IMR-90 (cell line): ENCODE data around the gene ATP8B3. TPM values are rescaled to one million over a fixed set of nuclear protein-coding genes. Genes with fewer than 3 reads are reported as not detected.

Experiments used
- ATAC-seq: fragments of 200-7000 bp; cut with Tn5 transposase; 2 replicates; pipeline ENCODE4 v1.9.1; 2020; ENCODE audit warnings: low read depth, mild to moderate bottlenecking, moderate library complexity
- BruUV-seq: library from RNA; stranded (reverse); fragments of 400-500 nt; replicated peaks from 2 replicates; lab custom pipeline; 2021; lab: Mats Ljungman, UMichigan
- CTCF ChIA-PET: fragments of 300-600 bp; formaldehyde crosslinking; extraction: SDS; loops from one replicate; lab custom pipeline; 2021; ENCODE audit warnings: antibody characterized with exemption; lab: Yijun Ruan, JAX
- POLR2A ChIA-PET: fragments of 300-600 bp; sonication (Branson Sonifier 250); formaldehyde crosslinking; loops from one replicate; lab custom pipeline; 2022; ENCODE audit warnings: antibody characterized with exemption; ENCODE audit not compliant: unreplicated experiment; lab: Charles Lee
- DNase-seq: peaks from one replicate; pipeline ENCODE4 v3.0.0; 2013
- H2AFZ ChIP-seq: replicated peaks from 2 replicates; pipeline ENCODE3; 2013; ENCODE audit warnings: low read length, mild to moderate bottlenecking; ENCODE audit not compliant: poor library complexity
- H2AK5ac ChIP-seq: 2 replicates; pipeline ENCODE4 v1.6.1; 2013; ENCODE audit warnings: low read depth, low read length, inconsistent platforms
- H2AK9ac ChIP-seq: replicated peaks from 2 replicates; pipeline ENCODE3; 2013; ENCODE audit warnings: mild to moderate bottlenecking, low read depth, low read length, moderate library complexity; ENCODE audit not compliant: poor library complexity
- H2BK120ac ChIP-seq: 2 replicates; pipeline ENCODE4 v1.6.1; 2013; ENCODE audit warnings: low read depth, low read length, inconsistent platforms
- H2BK15ac ChIP-seq: 3 replicates; pipeline ENCODE4 v1.6.1; 2013; ENCODE audit warnings: low read depth, low read length, inconsistent platforms
- H2BK20ac ChIP-seq: 2 replicates; pipeline ENCODE4 v1.6.1; 2013; ENCODE audit warnings: low read depth, mild to moderate bottlenecking, inconsistent platforms, low read length, moderate library complexity
- H2BK5ac ChIP-seq: 2 replicates; pipeline ENCODE4 v1.6.1; 2013; ENCODE audit warnings: mild to moderate bottlenecking, low read depth, low read length, inconsistent platforms; ENCODE audit not compliant: poor library complexity, severe bottlenecking
- H3K14ac ChIP-seq: replicated peaks from 2 replicates; pipeline ENCODE4 v1.6.1; 2013; ENCODE audit warnings: low read depth, low read length, inconsistent platforms
- H3K18ac ChIP-seq: 2 replicates; pipeline ENCODE4 v1.6.1; 2013; ENCODE audit warnings: low read depth, low read length, control low read depth
- H3K23ac ChIP-seq: 2 replicates; pipeline ENCODE4 v1.6.1; 2013; ENCODE audit warnings: low read depth, low read length, inconsistent platforms
- H3K27ac ChIP-seq: 2 replicates; pipeline ENCODE4 v1.5.1; 2013; ENCODE audit warnings: mild to moderate bottlenecking, control low read depth, low read length; ENCODE audit not compliant: insufficient read depth
- H3K27me3 ChIP-seq: 2 replicates; pipeline ENCODE4 v1.6.1; 2013; ENCODE audit warnings: low read length; ENCODE audit not compliant: control insufficient read depth, insufficient read depth
- H3K36me3 ChIP-seq: 2 replicates; pipeline ENCODE4 v1.6.1; 2013; ENCODE audit warnings: low read length, mixed read lengths; ENCODE audit not compliant: control insufficient read depth, insufficient read depth
- H3K4ac ChIP-seq: 2 replicates; pipeline ENCODE4 v1.6.1; 2013; ENCODE audit warnings: low read depth, low read length, inconsistent platforms
- H3K4me1 ChIP-seq: 2 replicates; pipeline ENCODE4 v1.6.1; 2013; ENCODE audit warnings: low read length, mixed read lengths; ENCODE audit not compliant: control insufficient read depth, insufficient read depth
- H3K4me2 ChIP-seq: 2 replicates; pipeline ENCODE4 v1.6.1; 2013; ENCODE audit warnings: low read depth, mild to moderate bottlenecking, control low read depth, low read length, moderate library complexity
- H3K4me3 ChIP-seq: 2 replicates; pipeline ENCODE4 v1.5.1; 2013; ENCODE audit warnings: low read depth, mild to moderate bottlenecking, control low read depth, low read length, moderate library complexity; ENCODE audit not compliant: insufficient read depth
- H3K56ac ChIP-seq: 2 replicates; pipeline ENCODE4 v1.6.1; 2013; ENCODE audit warnings: low read length, inconsistent platforms; ENCODE audit not compliant: insufficient read depth; ENCODE audit errors: extremely low read depth
- H3K79me1 ChIP-seq, 2 experiments: 2 replicates each; pipeline ENCODE4 v1.6.1; 2013; ENCODE audit warnings: low read length in 2 of 2, inconsistent platforms in 1 of 2, low read depth in 1 of 2
- H3K9ac ChIP-seq: 2 replicates; pipeline ENCODE4 v1.6.1; 2013; ENCODE audit warnings: low read depth, low read length, control low read depth
- H3K9me1 ChIP-seq: 2 replicates; pipeline ENCODE4 v1.6.1; 2013; ENCODE audit warnings: low read length, inconsistent platforms; ENCODE audit not compliant: insufficient read depth
- H3K9me3 ChIP-seq: 2 replicates; pipeline ENCODE4 v1.6.1; 2013; ENCODE audit warnings: low read length; ENCODE audit not compliant: control insufficient read depth, insufficient read depth
- H4K20me1 ChIP-seq: 2 replicates; pipeline ENCODE4 v1.6.1; 2013; ENCODE audit warnings: low read length, inconsistent platforms; ENCODE audit not compliant: insufficient read depth
- H4K5ac ChIP-seq: 2 replicates; pipeline ENCODE4 v1.6.1; 2013; ENCODE audit warnings: mild to moderate bottlenecking, low read depth, low read length, control low read depth
- H4K8ac ChIP-seq, 2 experiments: 2 replicates each; pipeline ENCODE4 v1.6.1; 2013; ENCODE audit warnings: low read depth in 2 of 2, low read length in 2 of 2, control low read depth in 1 of 2, inconsistent platforms in 1 of 2
- H4K91ac ChIP-seq: 2 replicates; pipeline ENCODE4 v1.6.1; 2013; ENCODE audit warnings: low read depth, low read length, inconsistent platforms; ENCODE audit not compliant: insufficient read depth
- BHLHE40 ChIP-seq: fragments of 150-350 bp; IDR thresholded peaks from 2 replicates; pipeline ENCODE4 v1.6.1; 2016; ENCODE audit warnings: mild to moderate bottlenecking, low read depth, low read length
- RAD21 ChIP-seq: IDR thresholded peaks from 2 replicates; pipeline ENCODE4 v1.6.1; 2012; ENCODE audit warnings: low read length, improper control_type of control experiment
- WGBS, 2 experiments: methylation state at CpG; one replicate each; pipeline versions ENCODE4 v1.1.5 to v1.1.7; 2013; ENCODE audit warnings: missing lambda C conversion rate in 2 of 2; ENCODE audit not compliant: insufficient read length in 1 of 2; ENCODE audit errors: extremely low coverage in 2 of 2; 5-methylcytosine and 5-hydroxymethylcytosine counted together
- dilution Hi-C: fragments of 300-500 bp; cut with HindIII; formaldehyde crosslinking; loops from one replicate; pipeline ENCODE4 v1.14.3; 2018; ENCODE audit warnings: low sequenced_read_pairs; ENCODE audit not compliant: unreplicated experiment
- in situ Hi-C: fragments of 300-500 bp; cut with MboI; formaldehyde crosslinking; loops from 3 replicates; pipeline ENCODE4 v1.14.3; 2019; ENCODE audit warnings: low sequenced_read_pairs, inconsistent platforms, mixed read lengths
- intact Hi-C: fragments of 100-400 bp; cut with micrococcal nuclease; formaldehyde crosslinking; loops from 2 replicates; pipeline ENCODE4 v1.10.0; 2022
- polyA plus RNA-seq, 3 experiments: library from polyadenylated mRNA; depleted of rRNA; stranded (reverse); fragments of >200 nt; gene quantifications; 2 replicates each; pipeline ENCODE4 v1.2.3, GENCODE V29; 2012; ENCODE audit warnings: low replicate concordance in 1 of 3
- total RNA-seq: library from RNA; depleted of rRNA; stranded (reverse); fragments of >200 nt; gene quantifications from 2 replicates; pipeline ENCODE4 v1.2.3, GENCODE V29; 2012
- TF ChIP-seq, protein P1 (sequence below): fragments of 150-350 bp; IDR thresholded peaks from 2 replicates; pipeline ENCODE4 v1.6.1; 2017; ENCODE audit warnings: mild to moderate bottlenecking, antibody characterized with exemption, low read length, low read depth
- TF ChIP-seq, protein P2 (sequence below): conservative IDR thresholded peaks from 2 replicates; pipeline ENCODE4 v1.5.1; 2012; ENCODE audit warnings: mild to moderate bottlenecking, low read depth, low read length, improper control_type of control experiment

ATP8B3 gene
- total and polyA plus RNA-seq, 2 of the 4 experiments (the other 2 are of a cell fraction) = 1.6 to 8.1 TPM

DNA sequence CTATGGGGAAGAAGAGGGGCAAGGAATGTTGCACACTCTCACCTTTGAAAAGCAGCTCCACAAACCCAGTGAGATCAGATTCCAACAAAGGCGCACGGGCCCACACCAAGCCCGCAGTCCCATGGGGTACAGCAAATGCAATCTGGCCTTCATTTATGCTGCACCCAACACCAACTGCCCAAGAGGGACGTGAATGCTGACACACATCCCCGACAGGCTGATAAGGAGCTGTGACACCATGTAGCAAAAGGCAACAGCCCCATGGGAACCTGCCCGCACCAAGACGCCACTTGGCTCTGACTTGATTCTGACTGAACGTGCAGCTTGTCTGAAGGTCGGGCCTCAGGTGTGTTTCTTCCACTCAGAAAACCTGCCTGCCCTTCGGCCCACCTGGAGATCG, 18.9 kb upstream of the ATP8B3 start:
- no TSS peak for BruUV-seq
- Histone ChIP-seq H3K4ac (no peak overlapping the region), H3K9me1 (no peaks in the 10 kb centered on the region), H3K9me3 (no peaks in the 10 kb centered on the region), H2BK20ac (no peak overlapping the region), H3K9ac (no peak overlapping the region), H4K8ac (no peak overlapping the region), H3K14ac (no peak overlapping the region), H2AFZ (peak overlapping the region; percentile 32), H3K4me3 (no peak overlapping the region), H4K20me1 (peaks cover 65% of the 10 kb centered on the region), H4K91ac (no peak overlapping the region), H2AK5ac (no peak overlapping the region), H3K79me1 (peaks cover 19 to 59% of the 10 kb centered on the region in 2 experiments), H3K27ac (no peak overlapping the region), H3K4me2 (no peak overlapping the region), H3K23ac (no peak overlapping the region), H3K4me1 (peaks cover 4% of the 10 kb centered on the region; the same call in 1 of the 2 replicates), H3K36me3 (peaks cover 10% of the 10 kb centered on the region; the same call in 1 of the 2 replicates), H2AK9ac (peak overlapping the region; percentile 9), H2BK15ac (no peak overlapping the region), H3K56ac (no peak overlapping the region), H3K27me3 (no peaks in the 10 kb centered on the region), H4K5ac (no peak overlapping the region), H2BK120ac (no peak overlapping the region), H3K18ac (no peak overlapping the region), H2BK5ac (no peak overlapping the region)
- TF ChIP-seq RAD21 = no peak
- TF ChIP-seq, protein P1, sequence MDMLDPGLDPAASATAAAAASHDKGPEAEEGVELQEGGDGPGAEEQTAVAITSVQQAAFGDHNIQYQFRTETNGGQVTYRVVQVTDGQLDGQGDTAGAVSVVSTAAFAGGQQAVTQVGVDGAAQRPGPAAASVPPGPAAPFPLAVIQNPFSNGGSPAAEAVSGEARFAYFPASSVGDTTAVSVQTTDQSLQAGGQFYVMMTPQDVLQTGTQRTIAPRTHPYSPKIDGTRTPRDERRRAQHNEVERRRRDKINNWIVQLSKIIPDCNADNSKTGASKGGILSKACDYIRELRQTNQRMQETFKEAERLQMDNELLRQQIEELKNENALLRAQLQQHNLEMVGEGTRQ = no peak
- no peak for TF ChIP-seq BHLHE40
- TF ChIP-seq, protein P2, sequence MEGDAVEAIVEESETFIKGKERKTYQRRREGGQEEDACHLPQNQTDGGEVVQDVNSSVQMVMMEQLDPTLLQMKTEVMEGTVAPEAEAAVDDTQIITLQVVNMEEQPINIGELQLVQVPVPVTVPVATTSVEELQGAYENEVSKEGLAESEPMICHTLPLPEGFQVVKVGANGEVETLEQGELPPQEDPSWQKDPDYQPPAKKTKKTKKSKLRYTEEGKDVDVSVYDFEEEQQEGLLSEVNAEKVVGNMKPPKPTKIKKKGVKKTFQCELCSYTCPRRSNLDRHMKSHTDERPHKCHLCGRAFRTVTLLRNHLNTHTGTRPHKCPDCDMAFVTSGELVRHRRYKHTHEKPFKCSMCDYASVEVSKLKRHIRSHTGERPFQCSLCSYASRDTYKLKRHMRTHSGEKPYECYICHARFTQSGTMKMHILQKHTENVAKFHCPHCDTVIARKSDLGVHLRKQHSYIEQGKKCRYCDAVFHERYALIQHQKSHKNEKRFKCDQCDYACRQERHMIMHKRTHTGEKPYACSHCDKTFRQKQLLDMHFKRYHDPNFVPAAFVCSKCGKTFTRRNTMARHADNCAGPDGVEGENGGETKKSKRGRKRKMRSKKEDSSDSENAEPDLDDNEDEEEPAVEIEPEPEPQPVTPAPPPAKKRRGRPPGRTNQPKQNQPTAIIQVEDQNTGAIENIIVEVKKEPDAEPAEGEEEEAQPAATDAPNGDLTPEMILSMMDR = no peak
- POLR2A ChIA-PET = no interaction called here
- ATAC-seq (no peak), DNase-seq (no peak)
- intact Hi-C loops = no loop called here
- dilution Hi-C loops = no loop called here
- CTCF ChIA-PET = no interaction called here
- in situ Hi-C loops = no loop called here
- WGBS, 2 experiments = 92% methylated on average over 9 of the region's 11 CpGs; no CpG with 5 or more reads in 1 of the 2 experiments
